WTC11 (cell line): Measurements from ENCODE around the gene AP1G2. TPM values are rescaled to one million over a fixed set of nuclear protein-coding genes. Genes with fewer than 3 reads are reported as not detected.
A peak's percentile ranks its signal among the peaks of the same experiment; 100 is the strongest.

ENCODE experiments used
- ATAC-seq: fragments of 200-7000 bp; cut with Tn5 transposase; 2 replicates; pipeline ENCODE4 v1.10.0; 2021; ENCODE audit warnings: mild to moderate bottlenecking, moderate library complexity
- CTCF ChIA-PET: fragments of 300-600 bp; sonication (Branson Sonifier 250); formaldehyde crosslinking; loops from one replicate; lab custom pipeline; 2021; ENCODE audit warnings: antibody characterized with exemption; lab: Charles Lee
- POLR2A ChIA-PET: fragments of 350-600 bp; sonication (Branson Sonifier 250); formaldehyde crosslinking; loops from one replicate; lab custom pipeline; 2021; ENCODE audit warnings: antibody characterized with exemption; lab: Charles Lee
- DNase-seq: peaks from one replicate; pipeline ENCODE4 v3.0.0; 2021; ENCODE audit warnings: low spot score
- H3K27ac Mint-ChIP-seq: 2 replicates; pipeline ENCODE4 v1.8.0; 2021; ENCODE audit warnings: mixed read lengths
- H3K27me3 Mint-ChIP-seq: 2 replicates; pipeline ENCODE4 v1.8.0; 2021; ENCODE audit warnings: low read depth, mild to moderate bottlenecking, moderate library complexity, mixed read lengths
- H3K36me3 Mint-ChIP-seq: 2 replicates; pipeline ENCODE4 v1.8.0; 2021; ENCODE audit warnings: mixed read lengths
- H3K4me1 Mint-ChIP-seq: 2 replicates; pipeline ENCODE4 v1.8.0; 2022; ENCODE audit warnings: mixed read lengths
- H3K4me3 Mint-ChIP-seq: 2 replicates; pipeline ENCODE4 v1.8.0; 2021; ENCODE audit warnings: mild to moderate bottlenecking, moderate library complexity, mixed read lengths
- H3K9me3 Mint-ChIP-seq: 2 replicates; pipeline ENCODE4 v1.8.0; 2021; ENCODE audit warnings: mixed read lengths
- ATF1 ChIP-seq: sonication (generic); formaldehyde crosslinking; IDR thresholded peaks from 2 replicates; pipeline ENCODE4 v1.8.1; 2023; ENCODE audit warnings: mild to moderate bottlenecking, moderate library complexity, missing genetic modification reagents
- CREB1 ChIP-seq: sonication (generic); formaldehyde crosslinking; IDR thresholded peaks from 2 replicates; pipeline ENCODE4 v1.8.0; 2023; ENCODE audit warnings: mild to moderate bottlenecking, missing genetic modification reagents
- FOXP1 ChIP-seq: sonication (generic); formaldehyde crosslinking; IDR thresholded peaks from 2 replicates; pipeline ENCODE4 v1.8.0; 2022; ENCODE audit warnings: missing genetic modification reagents, mild to moderate bottlenecking, moderate library complexity, borderline replicate concordance
- GABPB1 ChIP-seq: sonication (generic); formaldehyde crosslinking; IDR thresholded peaks from 2 replicates; pipeline ENCODE4 v1.8.1; 2023; ENCODE audit warnings: mild to moderate bottlenecking, missing genetic modification reagents
- HMGA2 ChIP-seq: fragments of 250-450 bp; sonication (Bioruptor Pico); IDR thresholded peaks from 2 replicates; pipeline ENCODE4 v1.4.0; 2021; ENCODE audit warnings: mild to moderate bottlenecking, moderate library complexity
- JAZF1 ChIP-seq: fragments of 250-450 bp; sonication (Bioruptor Pico); IDR thresholded peaks from 2 replicates; pipeline ENCODE4 v1.9.0; 2021; ENCODE audit warnings: moderate library complexity, mild to moderate bottlenecking, inconsistent platforms
- NFATC4 ChIP-seq: fragments of 250-450 bp; sonication (Bioruptor Pico); IDR thresholded peaks from 2 replicates; pipeline ENCODE4 v1.9.0; 2021; ENCODE audit warnings: mild to moderate bottlenecking
- NFYB ChIP-seq: sonication (generic); formaldehyde crosslinking; conservative IDR thresholded peaks from 2 replicates; pipeline ENCODE4 v1.8.0; 2022; ENCODE audit warnings: low read depth, missing genetic modification reagents
- NR2C2 ChIP-seq: sonication (generic); formaldehyde crosslinking; IDR thresholded peaks from 2 replicates; pipeline ENCODE4 v1.8.0; 2022; ENCODE audit warnings: mild to moderate bottlenecking, missing genetic modification reagents
- RELA ChIP-seq: sonication (generic); formaldehyde crosslinking; IDR thresholded peaks from 2 replicates; pipeline ENCODE4 v1.8.1; 2022; ENCODE audit warnings: missing genetic modification reagents, mild to moderate bottlenecking, borderline replicate concordance
- SMAD4 ChIP-seq: sonication (generic); formaldehyde crosslinking; IDR thresholded peaks from 2 replicates; pipeline ENCODE4 v1.8.0; 2022; ENCODE audit warnings: mild to moderate bottlenecking, missing genetic modification reagents
- SP1 ChIP-seq: sonication (generic); formaldehyde crosslinking; conservative IDR thresholded peaks from 2 replicates; pipeline ENCODE4 v1.8.1; 2022; ENCODE audit warnings: missing genetic modification reagents
- TCF7 ChIP-seq: sonication (generic); formaldehyde crosslinking; IDR thresholded peaks from 2 replicates; pipeline ENCODE4 v1.8.0; 2022; ENCODE audit warnings: mild to moderate bottlenecking, low read depth, missing genetic modification reagents, moderate library complexity
- TEAD1 ChIP-seq: sonication (generic); formaldehyde crosslinking; IDR thresholded peaks from 2 replicates; pipeline ENCODE4 v1.8.0; 2022; ENCODE audit warnings: mild to moderate bottlenecking, missing genetic modification reagents
- ZNF671 ChIP-seq: fragments of 250-450 bp; sonication (Bioruptor Pico); IDR thresholded peaks from 2 replicates; pipeline ENCODE4 v1.8.0; 2021; ENCODE audit warnings: mild to moderate bottlenecking
- total RNA-seq: library from RNA; stranded (reverse); gene quantifications from 3 replicates; pipeline ENCODE4 v1.2.3, GENCODE V29; 2021
- TF ChIP-seq, protein P1 (sequence below): sonication (generic); formaldehyde crosslinking; IDR thresholded peaks from 2 replicates; pipeline ENCODE4 v1.8.0; 2023; ENCODE audit warnings: missing genetic modification reagents
- TF ChIP-seq, protein P2 (sequence below): fragments of 250-450 bp; sonication (Bioruptor Pico); IDR thresholded peaks from 2 replicates; pipeline ENCODE4 v1.8.0; 2021; ENCODE audit warnings: mild to moderate bottlenecking
- TF ChIP-seq, protein P3 (sequence below): sonication (generic); formaldehyde crosslinking; IDR thresholded peaks from 2 replicates; pipeline ENCODE4 v1.8.0; 2022; ENCODE audit warnings: mild to moderate bottlenecking, missing genetic modification reagents
- TF ChIP-seq, protein P4 (sequence below): sonication (generic); formaldehyde crosslinking; IDR thresholded peaks from 2 replicates; pipeline ENCODE4 v1.8.0; 2022; ENCODE audit warnings: mild to moderate bottlenecking, missing genetic modification reagents

The AP1G2 gene
- total RNA-seq, 1 experiment from 2014 or later, result 122 TPM

DNA sequence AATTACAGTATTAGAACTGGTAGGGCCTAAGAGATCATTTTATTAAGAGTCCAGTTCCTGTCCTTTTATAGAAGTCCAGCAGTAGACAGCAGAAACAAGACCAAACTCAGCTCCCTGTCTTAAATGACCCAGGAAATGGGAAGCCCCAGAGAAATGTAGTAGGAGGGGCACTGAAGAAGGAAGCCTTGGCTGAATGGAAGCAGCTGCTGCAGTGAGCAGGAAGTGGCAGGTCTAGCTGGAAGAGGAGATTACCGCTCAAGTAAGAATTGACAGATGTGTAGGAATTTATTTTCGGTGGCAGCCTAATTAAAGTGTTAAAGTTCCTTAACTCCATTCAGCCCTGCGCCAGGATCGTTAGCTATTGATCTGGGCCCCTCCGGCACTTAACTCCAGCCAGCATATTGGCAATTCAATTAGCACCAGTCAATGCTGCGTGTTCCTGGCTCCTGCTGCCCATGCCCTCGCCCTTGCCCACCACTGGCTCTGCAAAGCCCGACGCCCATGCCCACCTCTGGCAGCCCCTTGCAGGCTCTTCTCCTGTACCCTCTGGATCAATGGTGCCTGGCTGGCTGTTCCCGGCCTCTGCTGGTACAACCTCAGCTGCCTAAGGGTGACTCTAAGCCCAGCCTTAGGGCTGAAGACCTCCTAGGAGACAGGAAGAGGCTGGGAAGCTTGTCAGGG is 37.1 kb downstream of the AP1G2 start (continued):
- TF ChIP-seq NR2C2 (CRISPR knock-in tag), result no peak
- TF ChIP-seq TCF7 (CRISPR knock-in tag), result no peak
- no peak for TF ChIP-seq NFYB

DNA sequence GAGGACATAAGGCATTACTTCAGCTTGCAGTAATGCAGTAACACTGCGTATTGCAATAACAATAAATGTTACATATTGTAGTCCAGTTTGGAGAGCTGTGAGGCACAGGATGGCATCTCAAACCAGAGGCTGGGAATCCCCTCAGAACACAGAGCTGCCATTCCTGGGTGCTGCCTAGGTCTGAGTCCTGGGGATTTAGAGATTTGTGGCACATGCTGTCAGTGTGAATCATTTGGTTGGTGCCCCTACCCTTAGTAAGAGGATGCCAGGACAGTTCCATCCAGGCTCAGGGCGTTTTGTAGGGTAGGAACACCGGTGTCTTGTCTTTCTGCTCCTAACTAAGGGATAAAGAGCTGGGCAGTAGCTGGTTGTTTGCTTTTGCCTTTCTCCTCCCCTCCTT is 38.6 kb downstream of the AP1G2 start:
- CTCF ChIA-PET, result interaction anchor here (1.1 to 6.7 kb wide), 15 partner anchors 9 to 60 kb away, joined by 3 to 117 read pairs (median 8); no protein-coding TSS in a partner anchor
- Mint-ChIP-seq H3K36me3 (peaks cover 66% of the 10 kb centered on the region), H3K27me3 (no peaks in the 10 kb centered on the region; the same call in 1 of the 2 replicates), H3K9me3 (no peaks in the 10 kb centered on the region), H3K4me1 (peaks cover 49% of the 10 kb centered on the region), H3K4me3 (no peak overlapping the region), H3K27ac (peak overlapping the region; percentile 75)
- TF ChIP-seq NFATC4 (CRISPR knock-in tag) (no peak), HMGA2 (no peak), JAZF1 (CRISPR knock-in tag) (no peak), ZNF671 (CRISPR knock-in tag) (no peak), NR2C2 (CRISPR knock-in tag) (no peak)
- DNase-seq (no peak), ATAC-seq (no peak)
- POLR2A ChIA-PET, result interaction anchor here (0.9 to 4.7 kb wide), 4 partner anchors 9 to 529 kb away, joined by 3 to 36 read pairs (median 4); partner anchors contain the start of gene THTPA

DNA sequence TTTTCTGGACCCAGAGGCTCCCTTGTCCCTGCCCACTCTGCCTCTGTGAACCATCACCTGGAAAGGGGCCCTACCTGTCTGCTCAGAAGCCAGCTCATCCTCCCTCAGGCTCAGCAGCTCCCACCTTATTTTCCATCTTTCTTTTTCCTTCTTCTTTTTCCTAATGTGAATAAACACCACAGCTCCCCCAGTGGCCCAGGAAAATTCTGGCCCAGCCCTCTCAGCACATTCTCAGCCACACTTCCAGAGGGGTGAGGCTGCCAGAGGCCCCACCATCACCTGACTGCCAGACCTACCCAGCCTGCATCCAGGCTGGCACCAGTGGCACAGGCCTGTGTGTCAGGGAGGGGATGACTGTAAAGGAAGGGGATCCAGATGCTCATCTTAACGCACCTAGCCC is 39.0 kb downstream of the AP1G2 start:
- Mint-ChIP-seq H3K4me1 (peaks cover 50% of the 10 kb centered on the region), H3K27ac (peak overlapping the region; percentile 75), H3K27me3 (no peaks in the 10 kb centered on the region; the same call in 1 of the 2 replicates), H3K36me3 (peaks cover 63% of the 10 kb centered on the region), H3K9me3 (no peaks in the 10 kb centered on the region), H3K4me3 (no peak overlapping the region)
- POLR2A ChIA-PET, result interaction anchor here (0.7 to 4.7 kb wide), 5 partner anchors 10 to 530 kb away, joined by 3 to 36 read pairs (median 4); no protein-coding TSS in a partner anchor
- CTCF ChIA-PET, result interaction anchor here (0.6 to 6.7 kb wide), 25 partner anchors 8 to 572 kb away, joined by 3 to 117 read pairs (median 5); partner anchors contain the start of genes HAUS4, NGDN and ZFHX2
- DNase-seq, result peak; percentile 52
- TF ChIP-seq SMAD4 (no peak), JAZF1 (CRISPR knock-in tag) (no peak)
- TF ChIP-seq, protein P1, sequence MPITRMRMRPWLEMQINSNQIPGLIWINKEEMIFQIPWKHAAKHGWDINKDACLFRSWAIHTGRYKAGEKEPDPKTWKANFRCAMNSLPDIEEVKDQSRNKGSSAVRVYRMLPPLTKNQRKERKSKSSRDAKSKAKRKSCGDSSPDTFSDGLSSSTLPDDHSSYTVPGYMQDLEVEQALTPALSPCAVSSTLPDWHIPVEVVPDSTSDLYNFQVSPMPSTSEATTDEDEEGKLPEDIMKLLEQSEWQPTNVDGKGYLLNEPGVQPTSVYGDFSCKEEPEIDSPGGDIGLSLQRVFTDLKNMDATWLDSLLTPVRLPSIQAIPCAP (CRISPR knock-in tag), result no peak
- TF ChIP-seq, protein P2, sequence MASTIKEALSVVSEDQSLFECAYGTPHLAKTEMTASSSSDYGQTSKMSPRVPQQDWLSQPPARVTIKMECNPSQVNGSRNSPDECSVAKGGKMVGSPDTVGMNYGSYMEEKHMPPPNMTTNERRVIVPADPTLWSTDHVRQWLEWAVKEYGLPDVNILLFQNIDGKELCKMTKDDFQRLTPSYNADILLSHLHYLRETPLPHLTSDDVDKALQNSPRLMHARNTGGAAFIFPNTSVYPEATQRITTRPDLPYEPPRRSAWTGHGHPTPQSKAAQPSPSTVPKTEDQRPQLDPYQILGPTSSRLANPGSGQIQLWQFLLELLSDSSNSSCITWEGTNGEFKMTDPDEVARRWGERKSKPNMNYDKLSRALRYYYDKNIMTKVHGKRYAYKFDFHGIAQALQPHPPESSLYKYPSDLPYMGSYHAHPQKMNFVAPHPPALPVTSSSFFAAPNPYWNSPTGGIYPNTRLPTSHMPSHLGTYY, result no peak
- peak; percentile 77 for ATAC-seq

DNA sequence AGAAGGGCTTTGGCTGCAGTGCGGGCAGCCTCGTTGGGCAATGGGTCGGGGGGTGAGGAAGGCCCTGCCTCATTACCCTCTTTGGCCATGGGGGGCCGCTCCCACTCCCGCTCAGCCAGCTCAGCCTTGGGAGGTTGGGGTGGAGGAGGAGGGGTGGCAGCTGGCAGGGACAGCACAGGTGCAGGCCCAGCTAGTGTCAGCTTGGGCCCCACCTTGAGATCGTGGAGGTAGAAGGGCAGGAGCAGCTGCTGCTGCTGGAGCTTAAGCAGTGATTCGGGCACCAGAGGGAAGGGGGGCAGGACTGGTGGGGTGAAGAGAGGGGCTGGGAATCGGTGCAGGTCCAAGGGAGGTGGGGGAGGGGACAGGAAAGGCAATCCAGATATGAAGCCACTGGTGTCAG is 42.0 kb downstream of the AP1G2 start:
- peaks cover 42% of the 10 kb centered on the region for H3K36me3 Mint-ChIP-seq
- TF ChIP-seq FOXP1 (CRISPR knock-in tag), result no peak

DNA sequence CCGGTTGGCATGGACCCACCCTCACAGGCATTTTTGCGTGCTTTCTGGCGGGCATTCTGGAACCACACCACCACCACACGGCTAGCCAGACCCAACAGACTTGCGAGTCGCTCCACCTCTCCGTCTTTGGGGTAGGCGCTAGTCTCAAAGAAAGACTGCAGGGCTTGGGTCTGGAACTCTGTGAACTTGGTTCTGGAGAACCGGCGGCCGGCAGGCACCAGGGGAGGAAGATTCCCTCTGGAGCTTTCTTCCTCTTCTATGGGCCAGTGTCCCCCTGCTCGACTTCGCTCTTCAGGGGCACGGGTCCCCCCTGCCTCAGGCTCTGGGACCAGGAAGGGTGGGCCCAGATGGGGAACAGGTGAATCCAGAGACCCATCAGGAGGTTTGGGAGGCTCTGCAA is 42.6 kb downstream of the AP1G2 start:
- ChIA-PET POLR2A (interaction anchor here (1.9 kb wide), 1 partner anchor 13 kb away, joined by 19 read pairs; no protein-coding TSS in a partner anchor), CTCF (interaction anchor here (1.2 to 6.7 kb wide), 4 partner anchors 14 to 41 kb away, joined by 3 to 117 read pairs (median 24); no protein-coding TSS in a partner anchor)
- no peak overlapping the region for H3K4me3 Mint-ChIP-seq
- DNase-seq (no peak), ATAC-seq (no peak)
- H3K27me3 Mint-ChIP-seq, result no peaks in the 10 kb centered on the region
- peaks cover 64% of the 10 kb centered on the region for H3K4me1 Mint-ChIP-seq
- H3K27ac Mint-ChIP-seq, result no peak overlapping the region; the same call in 1 of the 2 replicates
- H3K36me3 Mint-ChIP-seq, result peaks cover 42% of the 10 kb centered on the region
- no peaks in the 10 kb centered on the region for H3K9me3 Mint-ChIP-seq
- TF ChIP-seq TEAD1 (no peak), ATF1 (CRISPR knock-in tag) (no peak), CREB1 (CRISPR knock-in tag) (no peak), JAZF1 (CRISPR knock-in tag) (no peak), RELA (CRISPR knock-in tag) (no peak), GABPB1 (CRISPR knock-in tag) (no peak), SMAD4 (no peak), SP1 (no peak)
- TF ChIP-seq, protein P2, result no peak
- TF ChIP-seq, protein P3, sequence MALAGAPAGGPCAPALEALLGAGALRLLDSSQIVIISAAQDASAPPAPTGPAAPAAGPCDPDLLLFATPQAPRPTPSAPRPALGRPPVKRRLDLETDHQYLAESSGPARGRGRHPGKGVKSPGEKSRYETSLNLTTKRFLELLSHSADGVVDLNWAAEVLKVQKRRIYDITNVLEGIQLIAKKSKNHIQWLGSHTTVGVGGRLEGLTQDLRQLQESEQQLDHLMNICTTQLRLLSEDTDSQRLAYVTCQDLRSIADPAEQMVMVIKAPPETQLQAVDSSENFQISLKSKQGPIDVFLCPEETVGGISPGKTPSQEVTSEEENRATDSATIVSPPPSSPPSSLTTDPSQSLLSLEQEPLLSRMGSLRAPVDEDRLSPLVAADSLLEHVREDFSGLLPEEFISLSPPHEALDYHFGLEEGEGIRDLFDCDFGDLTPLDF (CRISPR knock-in tag), result no peak
- TF ChIP-seq, protein P4, sequence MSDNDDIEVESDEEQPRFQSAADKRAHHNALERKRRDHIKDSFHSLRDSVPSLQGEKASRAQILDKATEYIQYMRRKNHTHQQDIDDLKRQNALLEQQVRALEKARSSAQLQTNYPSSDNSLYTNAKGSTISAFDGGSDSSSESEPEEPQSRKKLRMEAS, result no peak

More for the DNA sequence above, 42.0 kb downstream of the AP1G2 start:
- H3K9me3 Mint-ChIP-seq, result no peaks in the 10 kb centered on the region
- DNase-seq (no peak), ATAC-seq (0 out of 2 replicates have a peak, but pooled peaks have one; percentile 12)
- H3K27ac Mint-ChIP-seq, result no peak overlapping the region
- CTCF ChIA-PET, result interaction anchor here (0.6 to 6.7 kb wide), 7 partner anchors 13 to 44 kb away, joined by 3 to 117 read pairs (median 4); no protein-coding TSS in a partner anchor
- POLR2A ChIA-PET, result interaction anchor here (1.9 kb wide), 1 partner anchor 12 kb away, joined by 19 read pairs; no protein-coding TSS in a partner anchor
- no peak overlapping the region for H3K4me3 Mint-ChIP-seq
- H3K4me1 Mint-ChIP-seq, result peaks cover 64% of the 10 kb centered on the region
- H3K27me3 Mint-ChIP-seq, result no peaks in the 10 kb centered on the region
